Measurements from ENCODE around the gene GIGYF2.
"Not testable (repeated sequence)": the region's sequence is repeated elsewhere in the genome, so short reads cannot be mapped to it uniquely, and the experiment has no call there.

Gene GIGYF2

DNA sequence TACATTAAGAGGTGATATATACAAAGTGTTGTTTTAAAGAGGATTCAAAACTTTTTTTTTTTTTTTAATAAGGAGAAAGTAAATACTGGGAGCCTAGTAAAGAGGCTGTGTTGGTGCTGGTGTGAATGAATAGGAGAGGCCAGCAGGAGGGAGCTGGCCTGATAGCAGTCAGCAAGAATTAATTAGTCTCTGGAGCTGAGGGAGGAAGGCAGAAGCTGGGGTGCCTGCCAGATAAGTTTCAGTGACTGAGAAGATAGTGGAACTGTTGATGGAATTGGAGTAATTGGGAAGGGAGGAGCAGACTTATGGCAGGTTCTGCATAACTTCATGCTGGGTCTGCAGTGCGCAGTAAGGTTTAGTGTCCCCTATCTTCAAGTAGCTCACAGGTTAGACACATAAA is 136.7 kb downstream of the GIGYF2 start:
- ATAC-seq (ENCODE audit: low read depth) = no peak
- Mint-ChIP-seq H3K27ac (no peak overlapping the region), H3K4me3 (no peak overlapping the region), H3K36me3 (peaks cover 43% of the 10 kb centered on the region), H3K9me3 (no peaks in the 10 kb centered on the region), H3K4me1 (peaks cover 18% of the 10 kb centered on the region), H3K27me3 (no peaks in the 10 kb centered on the region)
- no peak for DNase-seq (ENCODE audit: low spot score in 2 of 2)

DNA sequence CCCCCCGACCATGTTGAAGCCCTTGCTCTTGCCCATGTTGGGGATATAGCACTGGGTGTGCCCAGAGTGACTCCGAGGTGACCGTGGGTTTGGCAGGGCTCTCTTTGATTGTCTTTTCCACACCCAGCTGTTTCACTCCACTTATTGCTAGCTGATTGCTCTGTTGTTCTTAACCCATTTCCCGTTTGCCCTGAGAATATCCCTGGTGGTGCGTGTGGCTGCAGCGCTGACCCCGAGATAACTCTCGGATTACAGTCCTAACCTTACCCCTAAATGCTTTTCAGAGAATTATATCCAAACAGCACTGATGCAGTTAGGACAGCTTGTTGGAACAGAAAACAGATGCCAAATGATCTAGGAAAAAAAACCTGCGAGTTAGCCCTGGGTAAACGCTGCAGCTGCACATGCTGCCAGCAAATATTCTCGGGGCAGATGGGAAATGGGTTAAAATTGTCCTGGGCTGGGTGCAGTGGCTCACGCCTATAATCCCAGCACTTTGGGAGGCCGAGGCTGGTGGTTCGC is 138.6 kb downstream of the GIGYF2 start:
- Mint-ChIP-seq H3K36me3 (peaks cover 49% of the 10 kb centered on the region), H3K27ac (no peak overlapping the region), H3K4me1 (peaks cover 26% of the 10 kb centered on the region), H3K9me3 (no peaks in the 10 kb centered on the region), H3K4me3 (no peak overlapping the region), H3K27me3 (no peaks in the 10 kb centered on the region)
- ATAC-seq (ENCODE audit: low read depth) = no peak
- no peak for DNase-seq (ENCODE audit: low spot score in 2 of 2)

DNA sequence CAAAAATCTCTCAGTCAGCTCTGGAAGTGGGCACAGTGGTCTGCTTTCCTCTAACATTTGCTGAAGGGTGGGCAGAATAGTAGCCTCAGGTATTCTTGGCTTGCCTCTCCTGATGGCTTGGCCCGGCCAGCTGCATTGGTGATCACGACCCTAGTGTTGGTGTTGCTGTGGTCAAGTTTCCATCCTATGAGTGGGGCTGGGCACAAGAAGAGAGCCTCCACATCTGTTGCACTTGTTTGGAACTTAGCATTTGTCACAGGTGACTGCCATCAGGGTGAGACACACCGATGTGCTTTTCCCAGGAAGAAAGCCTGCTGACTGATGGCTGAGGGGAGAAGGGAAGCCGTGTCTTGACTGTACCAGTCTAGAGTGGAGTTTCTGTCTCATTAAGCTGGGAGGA is 139.8 kb downstream of the GIGYF2 start:
- Mint-ChIP-seq H3K4me3 (no peak overlapping the region), H3K36me3 (peaks cover 48% of the 10 kb centered on the region), H3K27ac (peak overlapping the region; percentile 54), H3K27me3 (no peaks in the 10 kb centered on the region), H3K4me1 (peaks cover 26% of the 10 kb centered on the region), H3K9me3 (no peaks in the 10 kb centered on the region)
- DNase-seq (ENCODE audit: low spot score in 2 of 2) (no peak), ATAC-seq (ENCODE audit: low read depth) (no peak)

DNA sequence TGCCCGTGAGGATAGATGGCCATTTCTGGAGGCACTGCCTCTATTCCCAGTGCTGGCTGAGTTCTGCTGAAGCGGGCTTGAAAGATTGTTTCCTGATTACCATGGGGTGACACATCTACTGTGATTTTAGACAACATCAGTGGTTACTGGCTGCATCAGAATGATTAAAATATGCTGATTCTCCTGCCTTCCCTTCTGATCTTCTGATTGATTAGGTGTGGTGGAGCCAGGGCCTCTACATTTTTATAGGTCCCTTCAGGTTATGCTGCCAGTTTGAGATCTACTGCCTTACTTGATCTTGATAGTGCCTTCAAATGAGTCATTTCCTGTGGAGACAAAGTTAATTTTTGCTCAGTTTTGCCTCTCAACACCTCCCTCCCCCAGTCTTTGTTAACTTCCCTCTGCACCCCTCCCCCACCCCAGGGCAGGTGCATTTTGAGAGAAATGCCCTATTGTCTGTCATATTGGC is 141.3 kb downstream of the GIGYF2 start:
- ATAC-seq (ENCODE audit: low read depth) = peak; percentile 93

DNA sequence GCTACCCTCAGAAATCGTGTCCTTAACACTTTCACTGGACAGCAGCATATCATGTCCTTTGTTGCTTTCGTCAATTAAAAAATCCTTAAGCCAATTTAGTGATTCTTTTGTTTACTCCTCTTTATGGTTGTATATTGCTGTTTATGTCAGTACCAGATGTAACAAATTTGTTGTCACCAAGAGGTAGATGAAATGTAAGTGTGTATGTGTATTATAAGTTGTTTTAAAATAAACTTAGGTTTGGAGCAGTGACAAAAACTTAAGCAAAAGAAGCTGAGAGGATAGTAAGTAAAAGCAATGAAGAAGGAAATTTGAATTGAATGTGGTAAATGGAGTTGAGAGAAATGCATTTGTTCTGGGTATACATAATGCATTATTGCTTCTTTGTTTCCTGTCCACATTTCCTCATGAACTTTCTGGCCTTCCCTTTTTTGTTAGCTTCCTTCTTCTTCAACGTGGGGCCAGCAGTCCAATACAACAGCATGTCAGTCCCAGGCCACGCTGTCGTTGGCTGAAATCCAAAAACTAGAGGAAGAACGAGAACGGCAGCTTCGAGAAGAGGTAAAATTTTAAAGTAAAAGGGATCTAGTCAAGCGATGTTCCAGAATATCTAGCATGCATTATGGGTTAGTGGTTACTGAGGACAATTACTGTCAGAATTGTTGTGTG is 142.4 kb downstream of the GIGYF2 start:
- H3K36me3 Mint-ChIP-seq = peaks cover 40% of the 10 kb centered on the region
- ATAC-seq (ENCODE audit: low read depth) = no peak
- H3K9me3 Mint-ChIP-seq = no peaks in the 10 kb centered on the region
- DNase-seq (ENCODE audit: low spot score in 2 of 2) = no peak
- peaks cover 26% of the 10 kb centered on the region for H3K4me1 Mint-ChIP-seq
- H3K27ac Mint-ChIP-seq = peak overlapping the region; percentile 67
- H3K27me3 Mint-ChIP-seq = no peaks in the 10 kb centered on the region
- no peak overlapping the region for H3K4me3 Mint-ChIP-seq

More for the DNA sequence above, 141.3 kb downstream of the GIGYF2 start:
- peaks cover 26% of the 10 kb centered on the region for H3K4me1 Mint-ChIP-seq
- no peaks in the 10 kb centered on the region for H3K27me3 Mint-ChIP-seq
- H3K36me3 Mint-ChIP-seq = peaks cover 43% of the 10 kb centered on the region
- no peaks in the 10 kb centered on the region for H3K9me3 Mint-ChIP-seq
- peak in 1 of 2 donors; percentile 25 for DNase-seq (ENCODE audit: low spot score in 2 of 2)
- H3K4me3 Mint-ChIP-seq = peak overlapping the region; percentile 19
- peak overlapping the region; percentile 85 for H3K27ac Mint-ChIP-seq

DNA sequence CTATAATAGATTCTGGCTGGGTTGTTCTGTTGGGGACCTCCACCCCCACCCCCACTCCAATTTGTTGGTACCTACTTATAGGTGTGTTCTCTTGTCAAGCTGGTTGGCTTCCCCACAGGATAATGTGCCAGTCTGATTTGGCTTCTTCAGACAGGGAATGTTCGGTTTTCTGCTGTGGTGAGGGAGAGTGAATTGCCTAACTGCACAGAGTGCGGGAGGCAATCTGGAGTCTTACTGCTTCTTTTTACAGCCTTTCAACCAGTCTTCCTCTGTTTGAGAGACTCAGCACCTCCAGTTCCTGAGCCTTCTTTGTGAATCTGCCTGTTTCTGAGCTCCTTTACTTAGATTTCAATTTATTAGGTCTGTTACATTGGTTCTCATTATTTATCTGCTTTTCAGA is 145.6 kb downstream of the GIGYF2 start:
- Mint-ChIP-seq H3K27ac (no peak overlapping the region), H3K4me3 (no peak overlapping the region), H3K27me3 (no peaks in the 10 kb centered on the region), H3K4me1 (peaks cover 18% of the 10 kb centered on the region), H3K9me3 (no peaks in the 10 kb centered on the region), H3K36me3 (peaks cover 36% of the 10 kb centered on the region)
- ATAC-seq (ENCODE audit: low read depth) = no peak
- no peak for DNase-seq (ENCODE audit: low spot score in 2 of 2)

DNA sequence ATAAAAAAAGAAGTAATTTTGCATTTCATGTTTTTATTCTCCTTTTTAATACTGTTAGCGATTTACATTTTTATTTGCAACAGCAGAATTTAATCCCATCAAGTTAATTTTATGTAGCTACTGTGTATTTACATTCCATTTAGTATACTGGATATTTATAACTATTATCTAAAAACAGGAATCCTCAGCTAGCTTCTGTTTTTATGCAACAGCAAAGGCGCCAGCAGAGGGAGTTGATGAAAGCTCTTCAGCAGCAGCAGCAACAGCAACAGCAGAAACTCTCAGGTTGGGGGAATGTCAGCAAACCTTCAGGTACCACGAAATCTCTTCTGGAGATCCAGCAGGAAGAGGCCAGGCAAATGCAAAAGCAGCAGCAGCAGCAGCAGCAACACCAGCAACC is 146.7 kb downstream of the GIGYF2 start:
- no peak overlapping the region for H3K4me3 Mint-ChIP-seq
- peaks cover 42% of the 10 kb centered on the region for H3K36me3 Mint-ChIP-seq
- H3K27me3 Mint-ChIP-seq = no peaks in the 10 kb centered on the region
- H3K9me3 Mint-ChIP-seq = no peaks in the 10 kb centered on the region
- H3K27ac Mint-ChIP-seq = peak overlapping the region; percentile 21
- DNase-seq (ENCODE audit: low spot score in 2 of 2) (no peak), ATAC-seq (ENCODE audit: low read depth) (no peak)
- peaks cover 7% of the 10 kb centered on the region for H3K4me1 Mint-ChIP-seq

DNA sequence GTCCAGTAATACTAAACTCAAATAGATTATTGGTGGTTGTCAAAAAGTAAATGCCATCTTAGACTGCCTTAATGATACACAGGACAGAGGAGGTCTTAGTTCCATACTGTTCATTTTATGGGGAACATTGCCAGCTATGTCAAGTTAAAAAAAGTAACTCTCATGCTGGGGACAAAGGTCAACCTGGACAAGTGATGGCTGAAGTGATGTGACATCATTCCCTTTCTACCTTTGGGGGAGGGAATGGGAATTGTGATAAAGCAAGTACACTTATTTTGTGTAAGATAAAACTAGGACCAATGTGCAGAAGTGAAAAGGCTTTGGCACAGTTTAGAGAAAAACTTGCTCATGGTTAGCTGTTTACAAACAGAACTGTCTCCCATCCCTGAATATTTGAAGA is 148.9 kb downstream of the GIGYF2 start:
- DNase-seq (ENCODE audit: low spot score in 2 of 2) (no peak), ATAC-seq (ENCODE audit: low read depth) (no peak)
- Mint-ChIP-seq H3K36me3 (peaks cover 38% of the 10 kb centered on the region), H3K27me3 (no peaks in the 10 kb centered on the region), H3K27ac (no peak overlapping the region), H3K4me1 (no peaks in the 10 kb centered on the region), H3K4me3 (no peak overlapping the region), H3K9me3 (no peaks in the 10 kb centered on the region)

DNA sequence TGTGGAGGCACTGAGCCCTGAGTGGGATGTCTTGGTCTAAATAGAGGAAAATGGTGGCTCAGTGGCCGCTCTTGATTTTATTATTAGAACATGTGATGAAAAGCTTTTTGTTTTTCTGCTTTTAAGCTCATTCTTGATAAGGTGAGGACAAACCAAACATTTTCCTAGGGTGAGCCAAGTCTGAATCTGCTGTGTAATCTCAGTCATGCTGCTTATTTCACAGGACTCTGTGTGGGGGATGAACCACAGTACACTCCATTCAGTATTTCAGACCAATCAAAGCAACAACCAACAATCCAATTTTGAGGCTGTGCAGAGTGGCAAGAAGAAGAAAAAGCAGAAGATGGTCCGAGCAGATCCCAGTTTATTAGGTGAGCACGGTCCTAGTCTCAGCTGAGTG is 152.9 kb downstream of the GIGYF2 start:
- Mint-ChIP-seq H3K27me3 (no peaks in the 10 kb centered on the region), H3K27ac (no peak overlapping the region), H3K4me3 (no peak overlapping the region), H3K36me3 (peaks cover 29% of the 10 kb centered on the region), H3K4me1 (no peaks in the 10 kb centered on the region), H3K9me3 (no peaks in the 10 kb centered on the region)
- ATAC-seq (ENCODE audit: low read depth) (no peak), DNase-seq (ENCODE audit: low spot score in 2 of 2) (no peak)

DNA sequence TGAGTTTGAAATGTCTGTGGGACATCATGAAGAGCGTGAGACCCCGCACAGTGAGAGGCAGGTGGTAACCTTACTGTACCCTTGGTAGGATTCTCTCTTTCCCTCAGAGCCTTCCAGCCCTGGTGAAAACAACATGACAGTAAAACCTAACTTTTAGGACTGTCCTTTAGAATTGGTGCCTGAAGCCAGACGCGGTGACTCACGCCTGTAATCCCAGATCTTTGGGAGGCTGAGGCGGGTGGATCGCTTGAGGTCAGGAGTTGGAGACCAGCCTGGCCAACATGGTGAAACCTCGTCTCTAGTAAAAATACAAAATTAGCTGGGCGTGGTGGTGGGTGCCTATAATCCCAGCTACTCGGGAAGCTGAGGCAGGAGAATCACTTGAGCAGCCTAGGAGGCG is 154.9 kb downstream of the GIGYF2 start:
- not testable (repeated sequence) for H3K27me3 Mint-ChIP-seq; H3K9me3 Mint-ChIP-seq; H3K27ac Mint-ChIP-seq; ATAC-seq (ENCODE audit: low read depth); DNase-seq (ENCODE audit: low spot score in 2 of 2); H3K4me1 Mint-ChIP-seq; H3K4me3 Mint-ChIP-seq
- H3K36me3 Mint-ChIP-seq = peaks cover 33% of the 10 kb centered on the region

DNA sequence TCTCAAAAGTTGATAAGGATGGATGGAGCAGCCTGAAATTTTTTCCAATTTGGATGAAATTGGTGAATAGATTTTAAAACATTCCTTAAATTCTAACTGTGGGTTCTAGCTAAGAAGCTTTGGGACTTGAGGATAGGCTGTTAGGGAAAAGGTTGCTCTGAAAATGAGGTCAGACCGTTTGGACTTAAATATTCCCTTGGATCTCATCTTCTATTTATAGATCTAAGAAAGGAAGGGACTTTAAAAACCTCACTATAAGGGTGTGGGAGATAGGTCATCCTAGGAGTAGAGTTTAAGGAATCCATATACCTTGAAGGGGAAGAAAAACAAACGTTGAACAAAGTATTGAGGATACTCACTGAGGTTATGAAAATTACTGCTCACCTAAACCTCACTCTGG is 155.5 kb downstream of the GIGYF2 start:
- Mint-ChIP-seq H3K27me3 (no peaks in the 10 kb centered on the region), H3K27ac (peak overlapping the region; percentile 50), H3K4me3 (no peak overlapping the region), H3K9me3 (no peaks in the 10 kb centered on the region), H3K4me1 (no peaks in the 10 kb centered on the region), H3K36me3 (peaks cover 38% of the 10 kb centered on the region)
- ATAC-seq (ENCODE audit: low read depth) = no peak
- DNase-seq (ENCODE audit: low spot score in 2 of 2) = no peak

DNA sequence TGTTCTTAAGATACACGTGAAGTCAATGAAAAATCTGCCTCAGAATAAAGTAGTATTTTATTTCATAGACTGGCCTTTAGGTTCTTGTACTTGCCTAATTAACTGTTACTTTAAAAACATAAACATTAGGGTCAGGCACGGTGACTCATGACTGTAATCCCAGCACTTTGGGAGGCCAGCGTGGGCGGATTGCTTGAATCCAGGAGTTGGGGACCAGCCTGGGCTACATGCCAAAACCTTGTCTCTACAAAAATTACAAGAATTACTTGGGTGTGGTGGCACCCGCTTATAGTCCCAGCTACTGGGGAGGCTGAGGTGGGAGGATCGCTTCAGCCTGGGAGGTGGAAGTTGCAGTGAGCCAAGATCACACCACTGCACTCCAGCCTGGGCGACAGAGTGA is 157.0 kb downstream of the GIGYF2 start:
- no peaks in the 10 kb centered on the region for H3K9me3 Mint-ChIP-seq
- H3K4me1 Mint-ChIP-seq = no peaks in the 10 kb centered on the region
- H3K27me3 Mint-ChIP-seq = no peaks in the 10 kb centered on the region
- DNase-seq (ENCODE audit: low spot score in 2 of 2) = no peak
- ATAC-seq (ENCODE audit: low read depth) = no peak
- no peak overlapping the region for H3K27ac Mint-ChIP-seq
- H3K4me3 Mint-ChIP-seq = no peak overlapping the region
- peaks cover 32% of the 10 kb centered on the region for H3K36me3 Mint-ChIP-seq

DNA sequence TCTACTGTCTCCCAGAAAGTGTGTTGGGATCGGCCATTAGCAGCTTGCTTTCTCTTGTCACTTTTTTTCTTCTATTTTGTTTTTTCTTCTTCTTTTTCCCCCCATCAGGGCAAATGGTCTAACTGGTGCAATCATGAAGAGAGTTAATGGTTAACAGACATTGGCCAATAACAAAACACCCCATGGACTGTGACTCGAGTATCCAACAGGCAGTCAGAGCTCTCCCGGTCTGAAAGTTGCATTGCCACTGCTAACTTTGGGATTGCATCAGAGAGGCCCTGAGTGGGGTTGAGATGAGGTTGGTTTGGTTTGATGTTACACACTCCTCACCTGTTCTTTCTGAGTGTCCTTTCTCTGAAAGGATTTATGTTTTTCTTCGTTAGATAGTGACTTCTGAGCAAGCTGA is 160.0 kb downstream of the GIGYF2 start:
- H3K36me3 Mint-ChIP-seq = peaks cover 23% of the 10 kb centered on the region
- no peaks in the 10 kb centered on the region for H3K4me1 Mint-ChIP-seq
- no peak overlapping the region for H3K4me3 Mint-ChIP-seq
- ATAC-seq (ENCODE audit: low read depth) (no peak), DNase-seq (ENCODE audit: low spot score in 2 of 2) (no peak)
- no peaks in the 10 kb centered on the region for H3K9me3 Mint-ChIP-seq
- H3K27ac Mint-ChIP-seq = no peak overlapping the region
- no peaks in the 10 kb centered on the region for H3K27me3 Mint-ChIP-seq

DNA sequence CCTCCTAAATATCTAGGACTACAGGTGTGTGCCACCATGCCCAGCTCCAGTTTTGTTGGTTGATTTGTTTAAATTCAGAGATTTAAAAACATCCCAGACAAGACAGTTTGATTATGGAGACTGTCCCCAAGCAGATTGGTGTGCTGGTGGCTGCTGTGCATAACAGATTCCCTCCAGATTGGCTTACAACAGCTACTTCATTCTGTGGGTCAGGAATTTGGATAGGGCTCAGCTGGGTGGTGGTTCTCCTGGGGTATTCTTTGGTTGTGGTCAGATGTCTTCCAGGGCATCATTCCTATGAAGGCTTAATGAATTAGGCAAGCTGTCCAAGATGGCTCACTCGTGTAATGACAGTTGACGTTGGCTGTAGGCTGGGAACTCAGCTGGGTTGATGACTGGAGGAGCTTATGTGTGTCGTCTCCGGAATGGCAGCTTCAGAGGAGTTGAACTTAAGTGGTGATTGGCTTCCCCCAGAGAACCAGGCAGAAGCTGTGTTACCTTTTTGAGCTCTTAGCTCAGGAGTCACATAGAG is 162.3 kb downstream of the GIGYF2 start:
- Mint-ChIP-seq H3K4me1 (peaks cover 2% of the 10 kb centered on the region), H3K27ac (no peak overlapping the region), H3K36me3 (peaks cover 23% of the 10 kb centered on the region)

More for the DNA sequence above, 162.3 kb downstream of the GIGYF2 start:
- Mint-ChIP-seq H3K4me3 (no peak overlapping the region), H3K27me3 (no peaks in the 10 kb centered on the region), H3K9me3 (no peaks in the 10 kb centered on the region)
- DNase-seq (ENCODE audit: low spot score in 2 of 2) = no peak
- no peak for ATAC-seq (ENCODE audit: low read depth)
